Activated T-cell treated with anti-CD3 and anti-CD28 coated beads, Interleukin-2, amount 50 U/mL, for 48 hours (primary cell): Measurements from ENCODE around the gene TMEM72.
"Not testable (repeated sequence)": the region's sequence is repeated elsewhere in the genome, so short reads cannot be mapped to it uniquely, and the experiment has no call there.

Experiments used
- DNase-seq, 2 experiments: peaks; one replicate each; pipeline ENCODE4 v3.0.0-alpha.2; 2020

The TMEM72 gene

GRCh38 chr10:44911081-44911540 is at the start of gene TMEM72:
Gene TMEM72 (plus strand): TSS chr10:44911337. CDS start chr10:44911513, 176 bp downstream.
- DNase-seq, result no peak

- DNase-seq, result no peak
These were observed 49.0 kb upstream of the TMEM72 start for GRCh38 chr10:44862006-44862751.

DNA sequence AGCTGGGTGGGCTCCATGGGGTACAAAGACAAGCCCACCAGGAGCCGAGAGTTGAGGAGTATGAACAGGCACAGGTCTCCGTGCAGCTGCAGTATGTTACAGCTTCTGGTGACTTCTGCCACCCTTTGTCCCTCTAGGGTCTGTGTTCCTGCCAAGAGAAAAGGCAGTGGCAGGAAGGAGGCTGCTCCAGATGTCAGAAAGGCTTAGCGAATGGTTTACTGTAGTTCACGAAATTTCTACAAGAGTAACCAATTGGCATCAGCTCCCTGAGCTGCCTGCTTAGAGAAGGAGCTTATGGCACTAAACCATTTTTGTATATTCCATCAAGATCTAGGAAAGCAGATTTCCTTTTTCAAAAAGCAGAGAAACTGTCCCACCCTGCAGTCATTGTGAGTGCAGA is 48.2 kb upstream of the TMEM72 start:
- no peak for DNase-seq

DNA sequence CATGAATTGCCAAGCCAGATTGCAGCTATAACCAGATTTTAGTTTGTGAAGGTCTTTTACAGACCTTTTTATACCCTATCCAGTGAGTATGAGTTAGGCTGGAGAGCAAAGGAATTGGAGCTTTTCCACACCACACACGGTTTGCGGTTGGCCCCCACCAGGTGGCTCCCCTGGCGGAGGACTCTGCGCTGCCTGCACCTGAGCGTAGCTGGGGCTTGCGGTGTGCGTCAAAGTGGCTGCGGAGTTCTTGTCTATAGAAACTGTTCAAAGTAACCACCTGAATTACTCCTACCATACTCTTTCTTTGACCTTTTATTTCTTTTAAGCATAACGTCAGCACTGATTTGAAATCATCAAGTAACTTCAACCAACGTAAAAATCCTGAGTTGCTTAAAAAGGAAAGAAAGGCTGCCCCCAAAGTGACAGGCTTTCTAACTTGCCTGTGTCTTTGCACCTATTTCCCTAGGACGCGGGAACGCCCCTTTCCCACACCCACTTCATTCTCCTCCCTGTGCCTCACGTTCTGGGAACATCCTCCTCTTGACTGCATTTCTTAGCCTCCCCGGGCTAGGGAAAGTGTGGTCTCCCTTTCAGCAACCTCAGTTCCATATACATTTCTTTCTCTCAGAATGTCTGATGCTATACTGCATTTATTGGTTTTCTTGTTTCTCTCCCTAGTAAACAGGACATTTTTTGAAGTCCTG is 47.6 kb upstream of the TMEM72 start:
- no peak for DNase-seq

GRCh38 chr10:44864051-44864450 is 47.1 kb upstream of the TMEM72 start:
- peak; percentile 30 to 41 for DNase-seq

DNA sequence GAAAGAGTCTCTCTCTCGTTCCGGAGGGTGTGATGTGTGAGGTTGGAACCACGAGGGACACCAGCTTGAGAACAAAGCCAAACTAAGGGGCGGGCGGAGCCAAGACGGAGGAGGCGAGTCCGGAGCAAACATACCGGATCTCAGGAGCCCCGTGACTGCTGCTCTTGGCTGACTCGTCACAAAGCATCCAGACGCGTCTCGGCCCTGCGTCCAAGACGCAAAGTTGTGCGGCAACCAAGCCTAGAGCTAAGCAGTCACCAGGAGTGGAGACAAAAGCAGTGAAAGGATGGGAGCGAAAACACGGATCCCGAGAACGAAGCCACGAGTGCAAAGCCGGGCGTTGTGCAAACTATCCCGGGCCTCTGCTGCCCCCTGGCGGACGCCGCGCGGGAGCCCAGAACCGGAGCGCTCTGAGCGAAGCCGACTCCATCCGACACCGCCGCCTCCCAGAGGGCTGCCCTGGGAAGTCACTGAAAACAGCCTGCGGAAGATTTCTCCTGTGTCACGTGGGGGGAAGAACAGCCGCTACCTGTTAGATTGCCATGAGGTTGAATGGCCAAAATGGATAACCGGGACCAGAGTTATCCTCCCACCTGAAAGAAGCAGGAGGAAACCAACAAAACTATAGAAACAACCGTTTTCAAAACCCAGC is 46.4 kb upstream of the TMEM72 start:
- DNase-seq, result peak; percentile 91

GRCh38 chr10:44865289-44865671 is 45.9 kb upstream of the TMEM72 start:
- DNase-seq, result no peak

DNA sequence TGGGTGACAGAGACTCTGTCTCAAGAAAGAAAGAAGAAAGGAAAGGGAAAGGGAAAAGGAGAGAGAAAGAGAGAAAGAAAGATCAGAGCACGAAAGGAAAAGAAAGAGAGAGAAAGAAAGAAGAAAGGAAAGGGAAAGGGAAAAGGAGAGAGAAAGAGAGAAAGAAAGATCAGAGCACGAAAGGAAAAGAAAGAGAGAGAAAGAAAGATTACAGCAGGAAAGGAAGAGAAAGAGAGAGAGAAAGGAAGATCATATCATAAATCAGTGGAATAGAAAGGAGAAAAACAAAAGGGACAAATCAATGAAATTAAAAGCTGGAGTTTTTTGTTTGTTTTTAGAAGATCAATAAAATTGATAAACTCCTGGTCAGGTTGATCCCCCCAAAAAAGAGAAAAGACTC is 44.8 kb upstream of the TMEM72 start:
- DNase-seq, result not testable (repeated sequence)

DNA sequence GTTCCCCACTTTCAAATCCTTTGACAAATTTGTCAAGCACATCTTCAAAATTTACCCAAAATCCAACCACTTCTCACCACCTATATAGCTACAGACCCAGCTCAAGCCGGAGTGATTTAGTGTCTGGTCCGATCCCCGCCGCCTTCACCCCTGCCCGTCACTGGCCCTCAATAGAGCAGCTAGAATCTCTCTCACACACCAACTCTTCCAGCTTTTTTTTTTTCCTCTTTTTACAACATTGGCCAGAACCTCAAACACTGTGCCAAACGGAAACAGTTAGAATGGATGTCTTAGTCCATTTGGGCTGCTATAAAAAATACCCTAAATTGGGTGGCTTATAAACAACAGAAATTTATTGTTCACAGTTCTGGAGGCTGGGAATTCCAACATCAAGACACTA is 41.1 kb upstream of the TMEM72 start:
- DNase-seq, result no peak

DNA sequence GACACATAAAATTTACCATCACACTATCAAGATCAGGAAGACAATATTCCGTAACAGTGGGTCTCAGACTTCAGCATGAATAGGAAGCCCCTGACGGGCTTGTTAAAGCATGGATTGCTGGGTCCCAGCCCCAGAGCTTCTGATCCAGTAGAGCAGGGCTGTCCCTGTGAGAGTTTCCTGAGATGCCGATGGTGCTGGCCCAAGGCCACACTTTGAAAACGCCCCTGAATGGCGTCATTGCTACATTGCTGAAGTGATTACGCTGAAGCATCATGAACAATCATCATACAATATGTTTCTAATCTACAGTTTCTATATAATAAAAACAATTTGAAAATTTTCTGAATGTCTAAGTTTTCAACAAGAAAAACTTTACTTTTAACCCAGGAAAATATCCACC is 38.0 kb upstream of the TMEM72 start:
- no peak for DNase-seq

DNA sequence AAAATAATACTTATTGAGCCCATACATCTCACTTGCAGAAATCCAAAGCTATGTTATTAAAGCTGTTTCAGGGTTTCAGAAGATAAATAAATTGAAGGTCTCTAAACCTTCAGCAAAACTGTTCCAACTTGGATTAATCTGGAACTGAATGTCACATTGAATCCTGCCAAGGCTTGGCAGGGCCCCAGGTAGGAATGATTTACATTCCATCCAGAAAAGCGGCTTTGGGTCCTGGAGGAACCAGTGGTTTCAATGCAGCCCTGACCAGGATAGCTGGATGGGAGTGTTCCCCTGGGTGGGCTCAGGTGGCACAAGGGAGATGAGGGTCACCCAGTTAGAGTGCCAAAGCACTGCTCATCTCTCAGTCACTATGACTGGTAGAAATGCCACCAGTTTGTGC is 37.0 kb upstream of the TMEM72 start:
- no peak for DNase-seq

GRCh38 chr10:44878706-44879530 is 32.2 kb upstream of the TMEM72 start:
- DNase-seq, result peak; percentile 79 to 85

DNA sequence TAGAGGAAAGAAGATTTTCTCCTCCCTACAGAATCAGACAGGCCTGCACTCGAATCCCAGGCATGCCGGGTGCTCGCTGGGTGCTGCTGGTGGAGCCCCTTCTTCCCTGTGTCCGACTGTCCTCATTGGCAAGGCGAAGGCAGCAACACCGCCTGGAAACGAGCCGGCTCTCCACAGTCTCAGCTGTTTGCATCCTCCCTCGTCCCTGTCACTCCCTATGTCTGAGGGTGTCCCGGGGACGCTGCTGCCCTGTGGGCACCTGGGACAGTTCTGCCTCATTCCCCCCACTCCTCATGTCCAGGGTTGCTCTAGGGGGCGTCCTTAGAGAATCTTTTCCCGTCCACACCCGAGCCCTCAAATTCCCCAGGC is 31.6 kb upstream of the TMEM72 start:
- no peak for DNase-seq

DNA sequence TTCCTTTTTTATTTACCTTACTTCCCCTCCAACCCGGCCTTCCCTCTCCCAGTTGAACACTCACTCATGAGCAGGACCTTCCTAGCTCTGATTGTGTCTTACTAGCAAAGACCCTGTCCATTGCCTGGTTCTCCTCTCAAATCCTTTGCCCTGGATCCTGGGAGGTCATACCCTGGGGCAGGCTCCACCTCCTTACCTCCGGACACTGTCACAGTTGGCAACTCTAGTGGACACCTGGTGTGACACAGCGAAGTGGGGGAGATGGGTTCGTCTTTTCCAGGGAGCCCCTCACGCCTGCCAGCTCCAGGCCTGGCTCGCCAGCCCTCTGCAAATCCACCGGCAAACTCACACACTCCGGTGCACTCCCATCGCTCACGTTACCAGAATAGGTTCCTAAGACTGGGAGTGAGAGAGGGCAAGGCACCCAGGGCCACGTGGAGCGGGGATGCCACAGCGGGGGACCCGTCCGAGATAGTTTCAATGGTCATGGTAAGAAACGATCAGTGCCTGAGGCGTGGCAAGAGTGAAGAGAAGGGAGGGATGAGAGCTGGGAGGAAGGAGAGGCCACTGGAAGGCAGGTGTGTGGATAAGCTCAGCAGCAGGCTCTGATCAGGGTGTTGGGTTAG is 30.9 kb upstream of the TMEM72 start:
- no peak for DNase-seq

DNA sequence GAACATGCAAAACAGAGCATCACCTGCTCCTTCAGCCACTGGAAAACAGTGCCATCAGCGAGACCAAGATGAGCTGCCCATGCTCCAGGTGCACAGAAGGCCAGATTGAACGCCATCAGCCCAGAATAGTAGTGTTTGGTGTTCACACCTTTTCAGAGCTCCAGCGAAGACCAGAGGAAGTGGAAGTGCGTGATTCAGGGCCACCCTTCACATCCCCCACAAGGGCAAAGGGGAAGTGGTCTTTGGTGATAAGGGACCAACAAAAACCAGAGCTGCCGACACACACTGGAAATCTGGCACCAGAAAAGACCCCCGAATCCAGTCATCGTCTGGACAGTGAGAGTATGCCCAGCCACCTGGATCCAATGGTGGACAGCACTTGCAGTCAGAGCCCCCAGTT is 29.5 kb upstream of the TMEM72 start:
- DNase-seq, result no peak

DNA sequence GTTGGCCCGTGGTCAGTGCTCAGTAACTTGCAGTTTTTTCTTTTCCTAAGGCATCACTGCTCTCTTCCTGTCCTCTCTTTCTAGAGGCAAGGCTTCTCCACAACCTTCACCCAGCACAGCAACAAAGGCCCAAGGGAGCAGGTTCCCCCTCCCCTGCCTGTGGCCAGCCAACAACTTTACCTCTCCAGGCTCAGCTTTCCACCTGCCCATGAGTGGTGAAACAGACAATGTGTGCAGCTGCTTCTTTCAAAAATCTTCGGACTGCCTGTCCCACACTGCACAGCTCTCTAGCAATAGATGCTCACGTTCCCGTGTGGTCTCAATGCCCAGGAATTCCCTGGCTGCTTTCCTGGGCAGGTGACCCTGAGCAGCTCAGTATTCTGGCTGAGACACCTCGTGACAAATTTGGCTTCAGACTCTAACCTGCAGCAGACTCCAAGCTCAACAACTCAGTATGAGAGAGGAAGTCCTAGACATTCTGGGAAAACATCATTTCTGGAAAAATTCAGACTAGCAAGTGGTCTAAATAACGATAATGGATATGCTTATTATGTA is 28.9 kb upstream of the TMEM72 start:
- DNase-seq, result no peak

DNA sequence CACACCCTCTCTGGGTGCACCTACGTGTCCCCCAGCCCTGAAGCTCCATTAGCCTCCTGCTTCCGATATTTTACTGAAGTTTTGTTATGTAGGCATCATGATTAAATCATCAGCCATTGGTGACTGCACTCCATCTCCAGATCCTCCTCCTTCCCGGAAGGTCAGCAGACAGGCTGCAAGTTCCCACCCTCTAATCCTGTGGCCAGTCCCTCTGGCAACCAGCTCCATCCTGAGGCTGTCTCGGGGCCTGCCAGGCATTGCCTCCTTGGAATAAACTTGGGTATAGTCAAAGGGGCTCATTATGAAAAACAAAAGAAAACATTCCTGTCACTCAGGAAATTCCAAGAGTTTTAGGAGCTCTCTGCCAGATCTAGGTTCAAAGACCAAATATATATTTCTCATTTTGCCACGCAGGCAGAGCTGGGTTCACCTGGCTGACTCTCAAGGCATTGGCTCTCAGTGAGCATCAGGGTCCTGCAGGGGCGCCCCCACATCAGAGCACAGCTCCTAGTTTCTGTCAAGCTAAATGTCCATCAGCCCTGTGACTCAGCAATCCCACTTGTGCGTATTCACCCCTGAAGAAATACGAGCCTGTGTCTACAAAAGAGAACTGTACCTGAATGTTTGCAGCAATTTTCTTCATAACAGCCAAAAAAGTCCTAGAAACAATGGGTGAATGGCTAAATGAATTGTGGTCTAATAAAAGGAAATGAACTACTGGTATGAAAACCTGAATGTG is 27.4 kb upstream of the TMEM72 start:
- DNase-seq, result no peak

GRCh38 chr10:44885710-44886109 is 25.4 kb upstream of the TMEM72 start:
- no peak for DNase-seq

- DNase-seq, result no peak
These were observed 24.2 kb upstream of the TMEM72 start for GRCh38 chr10:44886966-44887365.

- DNase-seq, result no peak
These were observed 22.3 kb upstream of the TMEM72 start for GRCh38 chr10:44888886-44889285.

GRCh38 chr10:44889834-44890233 is 21.3 kb upstream of the TMEM72 start:
- no peak for DNase-seq
